Stimulated activated CD8-positive, alpha-beta memory T cell treated with anti-CD3 and anti-CD28 coated beads, Interleukin-4, amount 100 ng/mL, for 24 hours (primary cell): ENCODE results near the gene PPIF.

ENCODE experiments used
- DNase-seq: peaks from one replicate; pipeline ENCODE4 v3.0.0-alpha.2; 2020; ENCODE audit warnings: low read depth

The PPIF gene

DNA sequence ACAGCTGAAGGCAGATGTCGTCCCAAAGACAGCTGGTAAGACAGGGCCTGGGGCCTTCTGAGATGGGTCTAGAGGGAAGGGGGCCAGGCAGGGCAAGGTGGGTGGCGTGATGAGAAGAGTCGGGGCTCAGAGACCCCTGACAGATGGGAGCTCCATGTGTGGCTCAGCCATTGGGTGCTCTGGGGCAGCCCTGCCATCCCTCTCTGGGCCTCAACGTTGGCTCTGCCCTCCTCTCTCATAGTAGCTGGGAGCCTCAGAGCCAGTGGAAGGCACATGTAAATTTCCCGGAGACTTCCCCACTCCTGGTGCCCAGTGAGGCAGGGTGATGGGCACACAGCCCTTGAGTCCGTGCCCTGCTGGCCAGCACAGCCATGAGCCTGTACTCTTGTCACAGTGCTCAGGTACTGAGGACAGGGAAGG is 1.8 kb downstream of the PPIF start:
- DNase-seq: no peak

GRCh38 chr10:79349766-79350406 is 2.6 kb downstream of the PPIF start:
- DNase-seq: no peak

DNA sequence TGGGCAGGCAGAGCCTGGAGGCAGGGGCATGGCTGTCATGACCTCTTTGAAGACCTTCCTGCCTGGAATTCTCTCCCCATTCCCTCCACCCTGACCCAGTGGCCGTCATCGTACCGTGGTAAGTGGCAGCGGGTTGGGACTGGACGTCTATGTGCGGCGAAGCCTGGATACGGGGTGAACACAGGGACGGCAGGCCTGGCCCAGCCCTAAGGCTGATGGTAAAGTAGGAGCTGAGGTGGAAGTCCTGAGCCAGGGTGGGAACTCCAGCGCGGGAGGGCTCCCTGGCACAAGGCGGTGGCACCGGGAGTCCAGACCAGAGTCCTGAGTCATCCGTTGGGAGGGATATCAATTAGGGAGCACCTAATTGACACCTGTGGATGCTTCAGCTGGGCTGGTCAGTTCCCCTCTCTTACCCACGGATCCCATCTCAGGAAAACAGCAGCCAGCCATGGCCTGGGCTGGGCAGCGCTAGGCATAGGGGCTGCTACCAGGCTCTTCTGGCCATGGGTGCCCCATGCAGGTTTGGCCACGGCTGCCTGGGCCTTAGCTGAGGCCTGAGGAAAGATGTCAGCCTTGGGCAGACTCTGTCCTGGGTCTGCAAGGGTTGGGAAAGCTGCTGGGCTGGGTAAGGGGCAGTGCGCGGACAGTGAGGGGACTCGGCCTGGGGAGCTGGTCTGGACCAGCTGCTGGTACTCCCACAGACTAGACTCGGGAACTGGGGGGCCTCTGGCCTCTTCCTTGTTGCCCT is 3.3 kb downstream of the PPIF start:
- no peak for DNase-seq

DNA sequence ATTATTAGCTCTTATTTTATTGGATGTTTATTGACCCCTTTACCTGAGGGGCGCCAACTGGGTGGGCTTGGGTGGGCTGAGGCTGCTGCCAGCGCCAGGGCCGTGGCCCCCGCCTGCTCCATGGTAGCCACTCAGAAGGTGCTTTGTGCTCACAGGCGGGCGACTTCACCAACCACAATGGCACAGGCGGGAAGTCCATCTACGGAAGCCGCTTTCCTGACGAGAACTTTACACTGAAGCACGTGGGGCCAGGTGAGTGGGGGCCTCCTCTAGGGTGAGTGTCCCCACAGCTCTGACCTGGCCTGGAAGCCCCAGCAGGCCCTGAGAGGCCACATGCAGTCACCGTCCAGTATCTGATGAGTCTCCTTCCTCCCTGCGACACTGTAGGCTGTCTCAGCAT is 4.1 kb downstream of the PPIF start:
- no peak for DNase-seq

- no peak for DNase-seq
Observed at GRCh38 chr10:79352035-79352877, 5.0 kb downstream of the PPIF start.

DNA sequence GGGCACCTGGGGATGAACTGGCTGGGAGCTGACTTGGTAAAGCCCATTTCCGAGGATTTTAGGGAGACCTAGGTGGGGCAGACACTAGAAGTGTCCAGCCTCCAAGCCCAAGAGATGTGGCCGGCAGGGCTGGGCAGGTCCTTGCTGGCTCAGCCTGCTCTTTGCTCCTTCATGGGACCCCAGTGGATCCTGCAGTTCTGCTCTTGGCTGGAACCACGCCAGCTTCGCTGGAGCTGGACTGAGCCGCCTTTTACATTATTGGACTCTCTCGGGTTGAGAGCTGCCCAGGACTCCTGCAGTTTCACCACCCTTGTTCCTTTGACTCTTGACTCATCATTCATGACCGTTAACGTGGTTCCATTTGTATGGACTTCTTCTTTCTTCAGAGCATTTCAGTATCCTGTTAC is 5.7 kb downstream of the PPIF start:
- no peak for DNase-seq

DNA sequence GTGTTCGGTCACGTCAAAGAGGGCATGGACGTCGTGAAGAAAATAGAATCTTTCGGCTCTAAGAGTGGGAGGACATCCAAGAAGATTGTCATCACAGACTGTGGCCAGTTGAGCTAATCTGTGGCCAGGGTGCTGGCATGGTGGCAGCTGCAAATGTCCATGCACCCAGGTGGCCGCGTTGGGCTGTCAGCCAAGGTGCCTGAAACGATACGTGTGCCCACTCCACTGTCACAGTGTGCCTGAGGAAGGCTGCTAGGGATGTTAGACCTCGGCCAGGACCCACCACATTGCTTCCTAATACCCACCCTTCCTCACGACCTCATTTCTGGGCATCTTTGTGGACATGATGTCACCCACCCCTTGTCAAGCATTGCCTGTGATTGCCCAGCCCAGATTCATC is 6.5 kb downstream of the PPIF start:
- DNase-seq: no peak

DNA sequence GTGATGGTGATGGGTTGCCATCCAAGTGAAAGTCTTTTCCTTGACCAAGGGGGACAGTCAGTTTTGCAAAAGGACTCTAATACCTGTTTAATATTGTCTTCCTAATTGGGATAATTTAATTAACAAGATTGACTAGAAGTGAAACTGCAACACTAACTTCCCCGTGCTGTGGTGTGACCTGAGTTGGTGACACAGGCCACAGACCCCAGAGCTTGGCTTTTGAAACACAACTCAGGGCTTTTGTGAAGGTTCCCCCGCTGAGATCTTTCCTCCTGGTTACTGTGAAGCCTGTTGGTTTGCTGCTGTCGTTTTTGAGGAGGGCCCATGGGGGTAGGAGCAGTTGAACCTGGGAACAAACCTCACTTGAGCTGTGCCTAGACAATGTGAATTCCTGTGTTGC is 6.9 kb downstream of the PPIF start:
- DNase-seq: no peak

DNA sequence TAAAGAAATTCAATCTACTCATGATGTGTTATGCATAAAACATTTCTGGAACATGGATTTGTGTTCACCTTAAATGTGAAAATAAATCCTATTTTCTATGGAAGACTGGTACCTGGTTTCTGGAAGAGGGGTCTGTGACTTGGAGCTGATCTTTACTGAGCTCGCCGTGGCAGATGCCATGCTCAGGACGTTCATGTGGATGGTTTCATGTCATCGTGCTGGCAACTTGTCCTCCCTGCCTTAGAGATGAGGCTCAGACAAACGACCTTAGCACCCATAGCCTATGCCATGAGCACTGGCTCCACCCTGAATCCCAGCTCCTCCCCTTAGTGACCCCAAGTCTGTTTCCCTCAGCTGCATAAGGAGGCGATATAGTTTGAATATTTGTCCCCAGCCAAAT is 7.3 kb downstream of the PPIF start:
- no peak for DNase-seq

DNA sequence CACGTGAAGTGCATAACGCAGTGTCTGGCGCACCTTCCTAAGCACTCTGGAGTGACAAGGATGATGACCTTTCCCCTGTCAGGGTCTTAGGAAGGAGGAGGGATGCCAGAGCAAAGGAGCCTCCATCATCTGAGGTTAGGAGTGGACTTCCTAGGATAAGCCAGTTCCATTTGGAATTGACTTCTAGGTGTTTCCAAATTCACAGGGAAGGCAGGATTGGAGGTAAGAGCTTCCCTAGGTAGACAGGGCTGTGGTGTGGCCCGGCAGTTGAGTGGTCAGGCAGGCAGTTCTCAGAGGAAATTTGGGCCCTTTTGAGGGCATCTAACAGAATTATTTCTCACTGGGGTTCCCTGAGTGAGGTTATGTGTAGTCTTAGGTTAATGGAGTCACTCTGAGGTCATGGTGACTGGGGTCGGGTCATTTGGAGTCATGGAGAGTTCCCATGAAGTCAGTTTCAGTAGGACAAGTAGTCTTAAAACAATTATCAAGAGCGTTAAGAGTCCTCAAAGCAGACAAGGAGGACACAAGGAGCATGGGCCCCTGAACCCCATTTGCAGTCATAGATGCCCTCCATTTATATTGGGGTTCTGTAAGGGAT is 8.2 kb downstream of the PPIF start:
- no peak for DNase-seq

- no peak for DNase-seq
Observed at GRCh38 chr10:79356104-79356503, 8.8 kb downstream of the PPIF start.

DNA sequence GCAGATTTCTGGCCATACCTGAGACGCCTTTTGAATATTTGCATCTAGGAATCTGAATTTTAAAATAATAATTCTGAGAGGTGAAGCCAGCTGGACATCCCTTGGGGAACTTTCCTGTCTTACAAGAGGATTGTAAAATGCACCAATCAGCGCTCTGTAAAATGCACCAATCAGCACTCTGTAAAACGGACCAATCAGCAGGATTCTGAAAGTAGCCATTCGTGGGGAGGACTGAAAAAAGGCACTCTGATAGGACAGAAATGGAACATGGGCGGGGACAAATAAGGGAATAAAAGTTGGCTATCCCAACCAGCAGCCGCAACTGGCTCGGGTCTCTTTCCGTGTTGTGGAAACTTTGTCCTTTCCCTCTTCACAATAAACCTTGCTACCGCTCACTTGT is 9.9 kb downstream of the PPIF start:
- no peak for DNase-seq

DNA sequence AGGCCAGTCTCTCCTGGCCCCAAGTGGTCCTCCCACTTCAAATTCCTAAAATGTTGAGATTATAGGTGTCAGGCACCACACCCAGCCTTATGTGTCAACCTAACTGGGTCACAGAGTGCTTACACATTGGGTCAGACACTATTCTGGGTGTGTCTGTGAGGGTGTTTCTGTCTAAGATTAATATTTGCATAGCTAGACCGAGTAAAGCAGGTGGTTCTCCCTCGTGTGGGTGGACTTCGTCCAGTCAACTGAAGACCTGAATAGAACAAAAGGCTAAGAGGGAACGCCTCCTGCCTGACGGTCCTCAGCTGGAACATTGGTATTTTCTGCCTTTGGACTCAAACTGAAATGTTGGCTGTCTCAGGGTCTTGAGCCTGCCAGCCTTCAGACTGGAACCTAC is 11.5 kb downstream of the PPIF start:
- DNase-seq: no peak

- no peak for DNase-seq
Observed at GRCh38 chr10:79359816-79360498, 12.7 kb downstream of the PPIF start.

- DNase-seq: no peak
Observed at GRCh38 chr10:79360499-79361342, 13.5 kb downstream of the PPIF start.

DNA sequence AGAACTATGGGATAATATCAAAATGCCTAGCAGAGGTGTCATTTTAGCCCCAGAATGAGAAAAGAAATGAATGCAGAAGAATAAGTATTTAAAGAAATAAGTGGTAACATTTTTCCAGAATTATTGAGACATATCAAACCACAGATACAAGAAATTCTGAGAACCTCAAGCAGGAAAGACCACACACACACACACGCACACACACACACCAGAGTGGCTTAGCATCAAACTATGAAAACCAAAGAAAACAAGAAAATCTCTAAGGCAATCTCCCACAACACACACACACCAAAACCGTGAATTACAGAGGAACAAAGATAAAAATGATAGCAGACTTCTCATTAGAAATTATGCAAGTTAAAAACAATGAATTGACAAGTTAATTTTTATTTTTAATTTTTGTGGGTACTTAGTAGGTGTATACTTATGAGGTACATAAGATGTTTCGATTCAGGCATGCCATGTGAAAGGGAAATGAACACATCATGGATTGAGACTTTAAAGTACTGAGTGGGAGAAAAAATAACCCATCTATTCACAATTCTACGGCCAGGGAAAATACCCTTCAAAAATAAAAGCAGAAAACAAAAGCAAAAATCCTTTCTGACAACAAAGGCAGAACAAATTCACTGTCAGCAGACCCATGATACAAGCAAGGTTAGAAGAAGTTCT is 14.6 kb downstream of the PPIF start:
- DNase-seq: no peak

DNA sequence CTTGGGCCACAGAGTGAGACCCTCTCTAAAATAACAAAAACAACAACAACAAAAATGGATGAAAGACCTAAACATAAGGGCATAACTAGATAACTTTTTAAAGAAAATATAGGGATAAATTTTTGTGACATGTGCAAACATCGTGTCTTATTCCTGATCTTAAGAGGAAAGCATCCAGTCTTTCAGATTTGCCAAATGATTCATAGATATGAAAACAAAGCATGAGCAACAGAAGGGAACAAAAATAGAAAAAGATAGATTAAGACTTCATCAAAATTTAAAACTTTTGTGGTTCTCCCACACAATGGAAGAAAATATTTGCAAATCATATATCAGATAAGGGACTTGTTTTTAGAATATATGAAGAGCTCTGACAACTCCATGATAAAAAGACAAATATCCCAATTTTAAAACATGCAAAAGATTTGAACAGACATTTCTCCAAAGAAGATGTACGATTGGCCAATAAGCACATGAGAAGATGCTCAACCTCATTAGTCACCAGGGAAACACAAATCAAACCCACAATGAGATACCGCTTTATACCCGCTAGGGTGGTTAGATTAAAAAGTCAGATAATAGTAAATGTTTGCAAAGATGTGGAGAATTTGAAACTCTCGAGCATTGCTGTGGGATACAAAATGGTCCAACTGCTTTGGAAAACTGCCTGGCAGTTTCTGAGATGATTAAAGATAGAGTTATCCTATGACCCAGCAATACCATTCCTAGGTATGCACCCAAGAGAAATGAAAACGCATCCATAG is 20.3 kb downstream of the PPIF start:
- DNase-seq: no peak

- DNase-seq: no peak
Observed at GRCh38 chr10:79372871-79373270, 25.6 kb downstream of the PPIF start.

GRCh38 chr10:79374312-79375191 is 27.3 kb downstream of the PPIF start:
- DNase-seq: peak; percentile 69
